Trophoblast cell (in vitro differentiated cells and primary cell): Measurements from ENCODE around the gene SULT1A1.
A peak's percentile ranks its signal among the peaks of the same experiment; 100 is the strongest.
"Not testable (repeated sequence)": the region's sequence is repeated elsewhere in the genome, so short reads cannot be mapped to it uniquely, and the experiment has no call there.

Experiments used
- DNase-seq, 2 donors: peaks; one replicate each; pipeline ENCODE4 v3.0.0-alpha.2; 2016
- H2AFZ ChIP-seq: 2 replicates; pipeline ENCODE4 v1.6.1; 2013; ENCODE audit warnings: low read length, moderate library complexity, mild to moderate bottlenecking; ENCODE audit not compliant: insufficient read depth, poor library complexity
- H2AK5ac ChIP-seq: 2 replicates; pipeline ENCODE4 v1.6.1; 2013; ENCODE audit warnings: mild to moderate bottlenecking, low read length
- H2BK120ac ChIP-seq: 2 replicates; pipeline ENCODE4 v1.6.1; 2013; ENCODE audit warnings: low read length, mild to moderate bottlenecking, moderate library complexity; ENCODE audit not compliant: insufficient read depth, poor library complexity
- H2BK12ac ChIP-seq: 2 replicates; pipeline ENCODE4 v1.6.1; 2013; ENCODE audit warnings: mild to moderate bottlenecking, low read length, moderate library complexity
- H2BK5ac ChIP-seq: 2 replicates; pipeline ENCODE4 v1.6.1; 2013; ENCODE audit warnings: low read length, low read depth, moderate library complexity, mild to moderate bottlenecking; ENCODE audit not compliant: poor library complexity
- H3K14ac ChIP-seq: 2 replicates; pipeline ENCODE4 v1.6.1; 2013; ENCODE audit warnings: mild to moderate bottlenecking, low read length
- H3K18ac ChIP-seq: 2 replicates; pipeline ENCODE4 v1.6.1; 2013; ENCODE audit warnings: mild to moderate bottlenecking, low read length
- H3K23ac ChIP-seq: 2 replicates; pipeline ENCODE4 v1.6.1; 2013; ENCODE audit warnings: low read length
- H3K27ac ChIP-seq: 2 replicates; pipeline ENCODE4 v1.5.1; 2013; ENCODE audit warnings: low read depth, mild to moderate bottlenecking, inconsistent platforms, low read length, moderate library complexity
- H3K27me3 ChIP-seq: 2 replicates; pipeline ENCODE4 v1.6.1; 2013; ENCODE audit warnings: inconsistent platforms, mild to moderate bottlenecking, low read length, moderate library complexity; ENCODE audit not compliant: insufficient read depth
- H3K36me3 ChIP-seq, 2 experiments: 1 replicate in 1 of 2; 2 replicates in 1 of 2; pipeline ENCODE4 v1.6.1; 2013; ENCODE audit warnings: low read length in 2 of 2, mild to moderate bottlenecking in 2 of 2, moderate library complexity in 1 of 2; ENCODE audit not compliant: insufficient read depth in 2 of 2, control insufficient read depth in 1 of 2
- H3K4ac ChIP-seq: 2 replicates; pipeline ENCODE4 v1.6.1; 2013; ENCODE audit warnings: low read depth, mild to moderate bottlenecking, low read length, moderate library complexity
- H3K4me1 ChIP-seq, 2 experiments: 1 replicate in 1 of 2; 2 replicates in 1 of 2; pipeline ENCODE4 v1.6.1; 2013; ENCODE audit warnings: low read length in 2 of 2, mild to moderate bottlenecking in 2 of 2, moderate library complexity in 1 of 2; ENCODE audit not compliant: insufficient read depth in 2 of 2, control insufficient read depth in 1 of 2
- H3K4me2 ChIP-seq: 2 replicates; pipeline ENCODE4 v1.6.1; 2013; ENCODE audit warnings: inconsistent platforms, mild to moderate bottlenecking, low read length, moderate library complexity
- H3K4me3 ChIP-seq: 2 replicates; pipeline ENCODE4 v1.5.1; 2013; ENCODE audit warnings: mild to moderate bottlenecking, low read depth, low read length, inconsistent platforms
- H3K79me1 ChIP-seq: one replicate; pipeline ENCODE4 v1.6.1; 2013; ENCODE audit warnings: low read length
- H3K79me2 ChIP-seq: 2 replicates; pipeline ENCODE4 v1.6.1; 2013; ENCODE audit warnings: low read length, mild to moderate bottlenecking; ENCODE audit not compliant: control insufficient read depth, insufficient read depth, poor library complexity
- H3K9ac ChIP-seq: 2 replicates; pipeline ENCODE4 v1.6.1; 2013; ENCODE audit warnings: mild to moderate bottlenecking, low read length
- H3K9me3 ChIP-seq: 2 replicates; pipeline ENCODE4 v1.6.1; 2013; ENCODE audit warnings: low read depth, mild to moderate bottlenecking, control low read depth, inconsistent platforms, low read length; ENCODE audit not compliant: insufficient read depth
- H4K12ac ChIP-seq: 2 replicates; pipeline ENCODE4 v1.6.1; 2013; ENCODE audit warnings: low read depth, mild to moderate bottlenecking, low read length, moderate library complexity
- H4K8ac ChIP-seq: 2 replicates; pipeline ENCODE4 v1.6.1; 2013; ENCODE audit warnings: low read depth, mild to moderate bottlenecking, low read length, moderate library complexity
- H4K91ac ChIP-seq: one replicate; pipeline ENCODE4 v1.6.1; 2013; ENCODE audit warnings: low read depth, mild to moderate bottlenecking, low read length, moderate library complexity
- WGBS: extraction: QIAGEN DNeasy Blood & Tissue Kit; methylation state at CpG from one replicate; pipeline ENCODE4 v1.1.7; 2013; ENCODE audit warnings: missing lambda C conversion rate; ENCODE audit not compliant: insufficient read length, insufficient coverage; ENCODE audit errors: extremely low coverage; 5-methylcytosine and 5-hydroxymethylcytosine counted together

Gene SULT1A1

DNA sequence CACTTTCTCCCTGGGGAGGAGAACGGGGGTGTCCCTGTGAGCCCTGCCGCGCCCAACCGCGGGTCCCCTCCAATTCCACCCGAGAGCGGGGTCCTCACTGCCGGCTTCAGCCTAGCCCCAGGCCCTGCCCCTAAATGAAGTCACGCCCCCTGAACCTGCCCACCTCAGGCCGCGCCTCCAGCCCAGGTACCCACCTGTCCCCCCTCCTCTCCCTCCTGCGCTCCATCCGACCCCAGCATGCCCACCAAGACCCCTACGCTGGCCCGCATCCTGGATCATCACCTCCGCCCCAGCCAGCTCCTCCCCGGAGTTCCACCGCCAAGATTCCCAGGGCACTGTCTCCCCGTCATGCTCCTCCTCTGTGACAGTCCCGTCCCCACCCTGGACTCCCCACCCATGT, 8.9 kb downstream of the SULT1A1 start:
- H3K23ac ChIP-seq, H2AK5ac ChIP-seq, H3K4me3 ChIP-seq, DNase-seq, H3K36me3 ChIP-seq, H3K4me1 ChIP-seq, H3K27ac ChIP-seq, H3K14ac ChIP-seq, H2BK120ac ChIP-seq, H3K27me3 ChIP-seq, H2BK12ac ChIP-seq, H3K18ac ChIP-seq, H4K91ac ChIP-seq, H3K79me2 ChIP-seq, H3K4me2 ChIP-seq, H3K79me1 ChIP-seq, H4K8ac ChIP-seq, H3K9ac ChIP-seq, H4K12ac ChIP-seq, H2BK5ac ChIP-seq, H3K4ac ChIP-seq, H2AFZ ChIP-seq, H3K9me3 ChIP-seq: not testable (repeated sequence)
- WGBS, result no CpG with 5 or more reads among the region's 20 CpGs

DNA sequence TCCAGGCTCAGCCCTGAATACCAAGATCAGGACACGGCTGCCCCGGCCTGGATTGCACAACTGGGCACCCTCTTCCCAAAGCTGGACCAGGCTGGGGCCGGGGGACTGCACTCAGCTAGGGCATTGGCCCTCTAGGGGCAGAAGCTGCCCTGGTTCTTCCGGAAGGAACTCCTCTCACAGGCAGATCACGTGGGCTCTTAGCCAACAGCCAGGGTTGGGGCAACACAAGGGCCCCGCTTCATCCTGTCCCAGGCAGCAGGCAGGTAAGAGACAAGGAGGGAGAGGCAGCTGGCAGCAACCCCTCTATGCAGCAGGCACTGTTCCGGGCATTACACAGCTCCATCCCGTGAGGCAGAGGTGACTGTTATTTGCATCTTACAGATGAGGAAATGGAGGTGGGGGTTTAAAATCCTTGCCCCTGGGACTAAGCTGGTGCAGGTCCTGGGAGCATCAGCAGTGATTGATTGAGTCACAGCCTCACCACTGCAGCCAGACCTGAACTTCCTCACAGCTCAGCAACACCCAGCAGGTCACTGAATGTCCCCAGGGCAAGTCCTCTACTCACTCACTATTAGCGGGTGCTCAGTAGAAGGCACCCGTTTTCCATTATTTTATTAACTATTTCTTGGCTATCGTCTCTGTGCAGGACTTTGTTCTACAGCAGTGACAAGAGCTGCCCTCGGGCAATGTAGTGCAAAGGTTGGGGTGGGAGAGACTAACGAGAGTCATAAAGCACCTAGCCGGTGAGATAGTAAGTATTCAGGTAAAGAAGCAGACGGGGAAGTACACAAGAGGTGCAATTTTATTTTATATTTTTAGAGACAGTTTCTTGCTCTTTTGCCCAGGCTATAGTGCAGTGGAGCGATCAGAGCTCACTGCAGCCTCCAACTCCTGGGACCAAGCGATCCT, 10.2 kb downstream of the SULT1A1 start:
- not testable (repeated sequence) for H2BK120ac ChIP-seq, H3K4ac ChIP-seq, H4K12ac ChIP-seq, H3K79me2 ChIP-seq, H3K4me3 ChIP-seq, H3K27me3 ChIP-seq, H3K9me3 ChIP-seq, H3K36me3 ChIP-seq, H2AK5ac ChIP-seq, H4K8ac ChIP-seq, DNase-seq, H2AFZ ChIP-seq, H3K4me1 ChIP-seq, H3K27ac ChIP-seq, H3K9ac ChIP-seq, H3K79me1 ChIP-seq, H3K23ac ChIP-seq, H3K18ac ChIP-seq, H3K4me2 ChIP-seq, H2BK12ac ChIP-seq, H2BK5ac ChIP-seq, H4K91ac ChIP-seq, H3K14ac ChIP-seq
- WGBS, result no CpG with 5 or more reads among the region's 17 CpGs

DNA sequence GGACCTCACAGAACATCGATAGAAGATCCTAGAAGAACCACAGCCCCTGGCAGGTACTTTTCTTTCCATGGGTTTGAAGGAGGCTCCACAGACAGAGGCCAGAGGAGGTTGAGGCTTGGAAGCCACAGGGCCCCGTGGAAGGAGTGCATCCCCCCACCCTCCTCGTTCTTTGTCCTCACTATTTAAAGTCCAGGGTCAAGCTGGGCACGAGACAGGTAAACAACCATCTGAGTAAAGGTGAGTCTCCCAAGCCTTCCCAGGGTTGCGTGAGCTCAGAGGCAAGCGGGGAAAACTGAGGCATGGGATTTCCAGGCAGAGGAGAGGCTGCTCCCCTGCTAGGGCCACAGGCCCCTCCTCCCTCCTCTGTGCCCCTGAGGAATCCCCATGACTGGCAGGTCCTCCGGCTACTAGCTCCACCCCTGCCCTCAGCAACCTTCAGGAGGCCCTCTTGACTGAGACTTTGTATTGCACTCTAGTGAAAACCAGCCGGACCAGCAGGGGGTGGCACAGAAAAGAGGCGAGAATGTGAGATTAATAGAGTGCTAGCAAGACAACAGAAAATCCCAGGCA, 12.1 kb downstream of the SULT1A1 start:
- Histone ChIP-seq H3K4ac (no peak overlapping the region), H2AK5ac (no peak overlapping the region), H3K27ac (no peak overlapping the region), H3K4me3 (no peak overlapping the region), H3K4me1 (peaks cover 2 to 3% of the 10 kb centered on the region in 2 experiments), H2BK120ac (no peak overlapping the region), H3K4me2 (no peak overlapping the region), H4K12ac (no peak overlapping the region), H2BK5ac (no peak overlapping the region), H3K9me3 (no peaks in the 10 kb centered on the region), H3K79me1 (no peaks in the 10 kb centered on the region), H3K79me2 (no peaks in the 10 kb centered on the region), H3K23ac (no peak overlapping the region), H2BK12ac (no peak overlapping the region), H3K18ac (no peak overlapping the region), H3K14ac (no peak overlapping the region), H4K8ac (no peak overlapping the region), H2AFZ (no peak overlapping the region), H4K91ac (no peak overlapping the region), H3K36me3 (no peaks in the 10 kb centered on the region), H3K9ac (no peak overlapping the region), H3K27me3 (no peaks in the 10 kb centered on the region)
- peak in 1 of 2 donors; percentile 10 for DNase-seq
- WGBS, result no CpG with 5 or more reads among the region's 9 CpGs

DNA sequence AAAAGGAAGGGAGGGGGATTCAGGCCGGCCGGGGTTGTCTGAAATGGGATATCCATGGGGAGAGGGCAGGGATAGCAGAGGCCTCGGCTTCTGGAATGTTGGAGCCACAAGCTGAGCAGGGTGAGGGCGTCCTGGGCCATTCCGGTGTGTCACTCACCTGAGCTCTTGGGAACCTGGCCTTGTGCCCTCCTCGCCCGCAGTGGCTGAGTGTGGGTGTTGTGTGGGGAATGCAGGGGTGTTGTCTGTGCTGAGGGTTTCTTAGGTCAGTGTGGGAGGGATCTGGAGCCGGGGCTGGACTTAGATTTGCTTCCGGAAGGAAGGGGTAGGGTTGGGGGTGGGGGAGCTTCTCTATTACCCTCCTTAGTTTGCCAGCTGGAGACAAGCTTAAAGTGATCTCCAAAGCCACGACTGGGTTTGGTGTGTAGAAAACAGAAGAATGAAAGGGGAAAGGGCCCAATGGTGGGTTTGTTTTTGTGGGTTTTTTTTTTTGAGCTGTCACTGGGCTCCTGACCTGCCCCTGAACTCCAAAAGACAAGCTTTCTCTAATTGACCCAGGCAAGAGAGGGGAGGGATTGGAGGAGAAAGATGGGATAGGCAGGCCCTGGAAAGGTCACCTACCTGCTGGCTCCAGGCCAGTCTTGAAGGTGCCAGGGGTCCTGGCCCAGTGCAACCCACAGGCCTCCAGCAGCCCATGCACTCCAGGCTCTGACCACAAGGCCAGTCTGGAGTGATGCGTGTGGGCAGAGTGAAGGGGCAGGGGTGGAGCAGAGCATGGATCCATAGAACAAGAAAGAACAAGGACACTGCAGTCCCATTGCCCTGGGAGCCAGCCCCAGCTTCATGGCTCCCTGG, 12.8 kb downstream of the SULT1A1 start, which contains the start of gene SULT1A2:
TSS of gene SULT1A2 (minus strand) at position 211 of the 852 bp plus-strand sequence. CDS start 1,120 bp downstream, outside the sequence.
- H3K14ac ChIP-seq, result no peak within 1 kb of the TSS
- no peak within 1 kb of the TSS for H3K9ac ChIP-seq
- H3K4ac ChIP-seq, result no peak within 1 kb of the TSS
- H3K18ac ChIP-seq, result no peak within 1 kb of the TSS
- DNase-seq, result peak in 1 of 2 donors; percentile 41
- no peak within 1 kb of the TSS for H2AK5ac ChIP-seq
- H3K27ac ChIP-seq, result no peak within 1 kb of the TSS
- H2BK12ac ChIP-seq, result no peak within 1 kb of the TSS
- no peak within 1 kb of the TSS for H4K12ac ChIP-seq
- no CpG with 5 or more reads among the region's 11 CpGs for WGBS
- peaks cover 0 to 3% of the 10 kb centered on the region in 2 experiments for H3K36me3 ChIP-seq
- H3K27me3 ChIP-seq, result no peaks in the 10 kb centered on the region
- no peak within 1 kb of the TSS for H3K23ac ChIP-seq
- H3K9me3 ChIP-seq, result no peaks in the 10 kb centered on the region
- no peak within 1 kb of the TSS for H3K4me3 ChIP-seq
- H4K8ac ChIP-seq, result no peak within 1 kb of the TSS
- no peak within 1 kb of the TSS for H4K91ac ChIP-seq
- no peak within 1 kb of the TSS for H2BK5ac ChIP-seq
- H2AFZ ChIP-seq, result no peak within 1 kb of the TSS
- peaks cover 2 to 3% of the 10 kb centered on the region in 2 experiments for H3K4me1 ChIP-seq
- H2BK120ac ChIP-seq, result peak within 1 kb of the TSS; percentile 5
- H3K79me2 ChIP-seq, result no peaks in the 10 kb centered on the region
- no peak within 1 kb of the TSS for H3K4me2 ChIP-seq
- H3K79me1 ChIP-seq, result no peaks in the 10 kb centered on the region
